ENCODE measurements around the gene EXOC3L4. TPM values are rescaled to one million over a fixed set of nuclear protein-coding genes. Genes with fewer than 3 reads are reported as not detected.
A peak's percentile ranks its signal among the peaks of the same experiment; 100 is the strongest.

Gene EXOC3L4
- total RNA-seq, 4 donors from 2014 or later = 0.63 to 2.1 (median 1.3) TPM

DNA sequence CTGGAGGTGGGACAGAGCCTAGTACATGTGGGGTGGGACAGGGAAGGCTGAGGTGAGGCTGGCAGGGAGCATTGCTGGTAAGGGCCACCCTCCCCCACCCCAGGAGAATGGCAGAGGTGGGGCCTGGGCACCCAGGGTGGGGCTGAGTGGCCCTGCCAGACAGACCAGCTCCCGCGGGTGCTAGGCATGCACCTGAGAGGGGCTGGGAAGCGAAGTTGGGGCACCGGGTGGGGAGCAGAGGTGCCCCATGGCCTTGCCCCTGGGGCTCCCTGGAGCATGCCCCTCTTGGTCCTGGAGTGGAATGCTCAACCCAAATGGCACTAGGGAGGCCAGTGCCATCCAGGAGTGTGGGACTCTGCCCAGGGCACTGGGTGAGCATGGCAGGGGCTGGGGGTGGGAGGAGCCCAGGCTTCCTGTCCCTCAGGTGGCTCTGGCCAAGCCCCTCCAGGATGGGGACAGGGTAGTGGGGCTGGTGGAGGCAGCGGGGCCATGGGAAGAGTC is 30.0 kb downstream of the EXOC3L4 start:
- Histone ChIP-seq H3K36me3 (peaks cover 0 to 3% (median 0%) of the 10 kb centered on the region in 3 donors), H3K27me3 (peaks cover 0 to 13% of the 10 kb centered on the region in 2 donors), H3K4me3 (peak overlapping the region in 3 of 4 donors; percentile 48 to 74 (median 49)), H3K27ac (peak overlapping the region in 2 of 4 donors; percentile 81 to 89), H3K4me1 (peaks cover 6 to 91% (median 51%) of the 10 kb centered on the region in 4 donors), H3K9me3 (no peaks in the 10 kb centered on the region)
- TF ChIP-seq, protein P1, sequence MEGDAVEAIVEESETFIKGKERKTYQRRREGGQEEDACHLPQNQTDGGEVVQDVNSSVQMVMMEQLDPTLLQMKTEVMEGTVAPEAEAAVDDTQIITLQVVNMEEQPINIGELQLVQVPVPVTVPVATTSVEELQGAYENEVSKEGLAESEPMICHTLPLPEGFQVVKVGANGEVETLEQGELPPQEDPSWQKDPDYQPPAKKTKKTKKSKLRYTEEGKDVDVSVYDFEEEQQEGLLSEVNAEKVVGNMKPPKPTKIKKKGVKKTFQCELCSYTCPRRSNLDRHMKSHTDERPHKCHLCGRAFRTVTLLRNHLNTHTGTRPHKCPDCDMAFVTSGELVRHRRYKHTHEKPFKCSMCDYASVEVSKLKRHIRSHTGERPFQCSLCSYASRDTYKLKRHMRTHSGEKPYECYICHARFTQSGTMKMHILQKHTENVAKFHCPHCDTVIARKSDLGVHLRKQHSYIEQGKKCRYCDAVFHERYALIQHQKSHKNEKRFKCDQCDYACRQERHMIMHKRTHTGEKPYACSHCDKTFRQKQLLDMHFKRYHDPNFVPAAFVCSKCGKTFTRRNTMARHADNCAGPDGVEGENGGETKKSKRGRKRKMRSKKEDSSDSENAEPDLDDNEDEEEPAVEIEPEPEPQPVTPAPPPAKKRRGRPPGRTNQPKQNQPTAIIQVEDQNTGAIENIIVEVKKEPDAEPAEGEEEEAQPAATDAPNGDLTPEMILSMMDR (IDR thresholded peaks at IDR 0.05) = no peak
- no peak for TF ChIP-seq EP300 (IDR thresholded peaks at IDR 0.05)
- no peak for TF ChIP-seq POLR2A (IDR thresholded peaks at IDR 0.05)
- DNase-seq (ENCODE audit: low spot score in 2 of 2) = no peak
- 72 to 100% methylated on average over 3 to 5 of the region's 5 CpGs for WGBS, 2 donors

DNA sequence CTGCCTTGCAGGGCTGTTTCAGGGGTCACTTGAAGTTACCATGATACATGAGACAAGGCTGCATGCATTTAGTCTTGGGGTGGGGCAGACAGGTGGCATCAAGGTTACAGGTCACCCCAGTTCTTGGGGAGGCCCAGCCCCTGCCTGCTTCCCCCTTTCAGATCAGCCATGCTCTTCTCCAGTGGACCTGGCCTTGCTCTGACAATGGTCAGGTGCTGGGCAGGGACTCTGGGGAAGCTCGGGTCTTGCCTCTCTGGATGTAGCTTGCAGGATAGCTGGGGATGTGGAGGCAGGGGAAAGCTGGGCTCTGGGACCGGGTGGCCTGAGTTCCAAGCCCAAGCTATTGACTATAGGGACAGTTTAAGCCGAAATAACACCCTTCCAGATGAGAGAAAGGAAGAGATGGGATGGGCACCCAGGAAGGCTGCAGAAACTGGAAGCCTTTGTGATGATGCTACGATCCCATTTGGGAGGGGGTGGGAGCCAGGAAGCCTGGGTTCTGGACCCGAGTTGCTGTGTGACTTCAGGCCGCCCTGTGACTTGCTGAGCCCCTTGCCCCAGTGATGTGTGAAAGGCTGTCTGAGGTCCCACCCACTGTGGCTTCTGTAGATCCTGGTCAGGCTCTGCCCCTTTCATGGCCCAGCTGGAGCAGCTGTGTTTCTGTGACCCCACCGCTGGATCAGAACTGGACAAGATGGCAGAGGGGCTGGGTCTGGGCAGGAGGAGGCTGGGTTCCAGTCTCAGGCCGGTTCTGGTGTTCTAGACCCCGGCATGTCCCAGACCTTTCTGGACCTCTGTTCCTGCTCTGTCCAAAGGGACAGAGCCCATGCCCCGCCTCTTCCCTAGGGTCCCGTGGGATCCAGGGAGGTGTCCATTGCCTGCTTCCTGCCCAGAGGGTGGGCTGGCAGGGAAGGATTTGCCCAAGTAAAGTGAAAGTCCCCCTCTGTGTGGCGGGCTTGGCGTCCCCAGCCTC is 30.9 kb downstream of the EXOC3L4 start:
- DNase-seq (ENCODE audit: low spot score in 2 of 2) = no peak
- no peak for TF ChIP-seq EP300 (IDR thresholded peaks at IDR 0.05)
- TF ChIP-seq POLR2A (IDR thresholded peaks at IDR 0.05) = no peak
- TF ChIP-seq, protein P1 (IDR thresholded peaks at IDR 0.05) = no peak

DNA sequence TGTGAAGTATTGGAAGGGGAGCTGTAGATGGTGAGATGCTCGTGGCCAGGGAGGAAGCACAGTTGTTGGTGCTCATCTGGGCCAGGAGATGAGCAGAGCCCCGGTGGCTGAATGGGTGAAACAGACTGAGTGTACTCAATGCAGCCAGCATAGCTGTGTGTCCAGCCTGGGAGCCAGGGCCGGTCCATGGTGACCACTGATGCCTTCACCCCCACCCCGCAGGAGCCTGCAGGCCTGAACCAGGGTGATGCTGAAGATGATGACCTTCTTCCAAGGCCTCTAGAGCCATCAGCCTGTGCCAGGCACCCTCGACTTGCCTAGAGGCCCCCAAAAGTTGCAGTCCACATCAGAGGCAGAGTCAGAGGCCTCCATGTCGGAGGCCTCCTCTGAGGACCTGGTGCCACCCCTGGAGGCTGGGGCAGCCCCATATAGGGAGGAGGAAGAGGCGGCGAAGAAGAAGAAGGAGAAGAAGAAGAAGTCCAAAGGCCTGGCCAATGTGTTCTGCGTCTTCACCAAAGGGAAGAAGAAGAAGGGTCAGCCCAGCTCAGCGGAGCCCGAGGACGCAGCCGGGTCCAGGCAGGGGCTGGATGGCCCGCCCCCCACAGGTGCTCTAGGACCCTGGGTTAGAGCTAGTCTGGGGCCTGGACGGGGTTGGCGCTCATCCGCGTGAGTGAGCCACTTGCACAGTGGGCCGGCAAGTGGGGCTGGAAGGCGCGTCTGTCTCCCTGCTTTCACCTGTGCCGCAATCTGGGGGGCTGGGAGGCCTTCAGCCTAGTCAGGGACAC is 31.8 kb downstream of the EXOC3L4 start:
- 64 to 74% methylated on average over 21 of the region's 22 CpGs for WGBS, 2 donors
- H3K36me3 ChIP-seq = peaks cover 0 to 18% (median 0%) of the 10 kb centered on the region in 3 donors
- DNase-seq (ENCODE audit: low spot score in 2 of 2) = no peak
- peaks cover 0 to 13% of the 10 kb centered on the region in 2 donors for H3K27me3 ChIP-seq
- peaks cover 2 to 95% (median 46%) of the 10 kb centered on the region in 4 donors for H3K4me1 ChIP-seq
- no peak overlapping the region for H3K27ac ChIP-seq
- H3K9me3 ChIP-seq = no peaks in the 10 kb centered on the region
- TF ChIP-seq POLR2A (IDR thresholded peaks at IDR 0.05) (no peak), EP300 (IDR thresholded peaks at IDR 0.05) (no peak)
- TF ChIP-seq, protein P1 (IDR thresholded peaks at IDR 0.05) = no peak
- H3K4me3 ChIP-seq = peak overlapping the region in 2 of 4 donors; percentile 25 to 43

More for the DNA sequence above, 30.9 kb downstream of the EXOC3L4 start:
- Histone ChIP-seq H3K27me3 (peaks cover 0 to 13% of the 10 kb centered on the region in 2 donors), H3K9me3 (no peaks in the 10 kb centered on the region), H3K4me1 (peaks cover 6 to 95% (median 51%) of the 10 kb centered on the region in 4 donors), H3K36me3 (peaks cover 0 to 11% (median 0%) of the 10 kb centered on the region in 3 donors), H3K4me3 (no peak overlapping the region), H3K27ac (no peak overlapping the region)
- 89 to 94% methylated on average over 11 to 13 of the region's 13 CpGs for WGBS, 2 donors

DNA sequence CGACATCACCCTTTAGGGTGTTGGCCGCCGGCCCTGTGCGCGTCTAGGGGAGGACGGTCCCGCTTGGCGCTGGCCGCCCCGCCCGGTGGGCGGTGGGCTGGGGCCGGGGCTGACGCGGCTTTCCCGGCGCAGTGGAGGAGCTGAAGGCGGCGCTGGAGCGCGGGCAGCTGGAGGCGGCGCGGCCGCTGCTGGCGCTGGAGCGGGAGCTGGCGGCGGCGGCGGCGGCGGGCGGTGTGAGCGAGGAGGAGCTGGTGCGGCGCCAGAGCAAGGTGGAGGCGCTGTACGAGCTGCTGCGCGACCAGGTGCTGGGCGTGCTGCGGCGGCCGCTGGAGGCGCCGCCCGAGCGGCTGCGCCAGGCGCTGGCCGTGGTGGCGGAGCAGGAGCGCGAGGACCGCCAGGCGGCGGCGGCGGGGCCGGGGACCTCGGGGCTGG is 32.4 kb downstream of the EXOC3L4 start:
- H3K36me3 ChIP-seq = peaks cover 0 to 24% (median 0%) of the 10 kb centered on the region in 3 donors
- H3K4me1 ChIP-seq = peaks cover 0 to 92% (median 40%) of the 10 kb centered on the region in 4 donors
- peaks cover 0 to 13% of the 10 kb centered on the region in 2 donors for H3K27me3 ChIP-seq
- no peaks in the 10 kb centered on the region for H3K9me3 ChIP-seq
- H3K27ac ChIP-seq = no peak overlapping the region
- peak overlapping the region in 2 of 4 donors; percentile 25 to 43 for H3K4me3 ChIP-seq
- 3 to 40% methylated on average over 31 to 34 of the region's 62 CpGs for WGBS, 2 donors
- DNase-seq (ENCODE audit: low spot score in 2 of 2) = no peak
- no peak for TF ChIP-seq POLR2A (IDR thresholded peaks at IDR 0.05)
- TF ChIP-seq, protein P1 (IDR thresholded peaks at IDR 0.05) = peak in 2 of 5 experiments; percentile 38 to 62
